ENCODE results near the gene GSTA4.
"Not testable (repeated sequence)": the region's sequence is repeated elsewhere in the genome, so short reads cannot be mapped to it uniquely, and the experiment has no call there.

Gene GSTA4

DNA sequence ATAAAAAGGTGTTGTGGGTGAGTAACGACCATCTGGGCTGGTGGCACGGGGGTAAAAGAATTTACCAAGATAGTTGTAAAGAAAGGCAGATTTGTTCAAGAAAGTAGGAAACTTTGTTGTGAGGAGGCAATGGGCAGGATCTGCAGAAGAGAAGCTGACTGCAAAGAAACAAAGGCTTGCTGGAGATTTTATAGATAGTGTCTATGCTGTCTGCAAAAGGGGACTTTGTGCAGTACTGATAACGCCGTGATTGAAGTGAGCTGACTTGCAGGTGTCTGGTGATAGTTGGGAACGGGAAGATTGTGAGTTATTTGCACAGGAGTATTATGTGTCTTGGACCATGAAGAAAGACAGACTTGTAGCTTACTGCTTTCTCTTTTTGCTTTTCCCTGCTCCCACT lies 48.8 kb downstream of the GSTA4 start:
- ATAC-seq (ENCODE audit: low read depth) (no peak), DNase-seq (ENCODE audit: low spot score in 2 of 2) (no peak)
- Mint-ChIP-seq H3K36me3 (peaks cover 1% of the 10 kb centered on the region), H3K9me3 (no peaks in the 10 kb centered on the region), H3K27me3 (peaks cover 17% of the 10 kb centered on the region), H3K4me3 (no peak overlapping the region), H3K27ac (no peak overlapping the region), H3K4me1 (no peaks in the 10 kb centered on the region)

DNA sequence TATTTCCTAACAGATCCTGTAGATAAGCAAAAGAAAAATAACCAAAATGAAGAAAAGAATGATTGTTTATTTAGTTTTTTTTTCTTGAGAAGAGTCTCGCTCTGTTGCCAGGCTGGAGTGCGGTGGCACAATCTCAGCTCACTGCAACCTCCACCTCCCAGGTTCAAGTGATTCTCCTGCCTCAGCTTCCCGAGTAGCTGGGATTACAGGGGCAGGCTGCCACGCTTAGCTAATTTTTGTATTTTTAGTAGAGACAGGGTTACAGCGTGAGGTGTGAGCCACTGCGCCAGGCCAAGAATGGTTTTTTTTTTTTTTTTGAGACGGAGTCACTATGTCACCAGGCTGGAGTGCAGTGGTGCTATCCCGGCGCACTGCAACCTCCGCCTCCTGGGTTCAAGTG lies 52.3 kb downstream of the GSTA4 start:
- not testable (repeated sequence) for ATAC-seq (ENCODE audit: low read depth); H3K36me3 Mint-ChIP-seq
- H3K27me3 Mint-ChIP-seq, result peaks cover 18% of the 10 kb centered on the region

GRCh38 chr6:52942221-52942620 lies 52.9 kb downstream of the GSTA4 start:
- Mint-ChIP-seq H3K4me1 (no peaks in the 10 kb centered on the region), H3K27ac (no peak overlapping the region)
- DNase-seq (ENCODE audit: low spot score in 2 of 2), result no peak

More for the DNA sequence above, 52.3 kb downstream of the GSTA4 start:
- not testable (repeated sequence) for H3K27ac Mint-ChIP-seq; H3K4me1 Mint-ChIP-seq; H3K9me3 Mint-ChIP-seq; DNase-seq (ENCODE audit: low spot score in 2 of 2); H3K4me3 Mint-ChIP-seq

GRCh38 chr6:52937908-52938307 lies 57.2 kb downstream of the GSTA4 start:
- no peak for DNase-seq (ENCODE audit: low spot score in 2 of 2)

More at GRCh38 chr6:52942221-52942620, 52.9 kb downstream of the GSTA4 start:
- Mint-ChIP-seq H3K4me3 (no peak overlapping the region), H3K36me3 (peaks cover 1% of the 10 kb centered on the region), H3K9me3 (no peaks in the 10 kb centered on the region), H3K27me3 (peaks cover 15% of the 10 kb centered on the region)
- no peak for ATAC-seq (ENCODE audit: low read depth)

GRCh38 chr6:52933778-52934177 lies 61.3 kb downstream of the GSTA4 start:
- H3K4me1 Mint-ChIP-seq, result peaks cover 2% of the 10 kb centered on the region
- no peak overlapping the region for H3K27ac Mint-ChIP-seq
- no peak for ATAC-seq (ENCODE audit: low read depth)
- H3K9me3 Mint-ChIP-seq, result peaks cover 1% of the 10 kb centered on the region
- no peak overlapping the region for H3K4me3 Mint-ChIP-seq
- H3K27me3 Mint-ChIP-seq, result peaks cover 6% of the 10 kb centered on the region
- no peak for DNase-seq (ENCODE audit: low spot score in 2 of 2)
- no peaks in the 10 kb centered on the region for H3K36me3 Mint-ChIP-seq

More at GRCh38 chr6:52937908-52938307, 57.2 kb downstream of the GSTA4 start:
- Mint-ChIP-seq H3K36me3 (no peaks in the 10 kb centered on the region), H3K4me3 (no peak overlapping the region), H3K27me3 (peaks cover 10% of the 10 kb centered on the region), H3K9me3 (no peaks in the 10 kb centered on the region), H3K27ac (no peak overlapping the region), H3K4me1 (peaks cover 2% of the 10 kb centered on the region)
- ATAC-seq (ENCODE audit: low read depth), result no peak

GRCh38 chr6:52931351-52931750 lies 63.7 kb downstream of the GSTA4 start:
- DNase-seq (ENCODE audit: low spot score in 2 of 2) (no peak), ATAC-seq (ENCODE audit: low read depth) (no peak)
- Mint-ChIP-seq H3K36me3 (no peaks in the 10 kb centered on the region), H3K27me3 (peaks cover 7% of the 10 kb centered on the region), H3K27ac (no peak overlapping the region), H3K4me1 (no peaks in the 10 kb centered on the region), H3K4me3 (no peak overlapping the region), H3K9me3 (peaks cover 1% of the 10 kb centered on the region)

DNA sequence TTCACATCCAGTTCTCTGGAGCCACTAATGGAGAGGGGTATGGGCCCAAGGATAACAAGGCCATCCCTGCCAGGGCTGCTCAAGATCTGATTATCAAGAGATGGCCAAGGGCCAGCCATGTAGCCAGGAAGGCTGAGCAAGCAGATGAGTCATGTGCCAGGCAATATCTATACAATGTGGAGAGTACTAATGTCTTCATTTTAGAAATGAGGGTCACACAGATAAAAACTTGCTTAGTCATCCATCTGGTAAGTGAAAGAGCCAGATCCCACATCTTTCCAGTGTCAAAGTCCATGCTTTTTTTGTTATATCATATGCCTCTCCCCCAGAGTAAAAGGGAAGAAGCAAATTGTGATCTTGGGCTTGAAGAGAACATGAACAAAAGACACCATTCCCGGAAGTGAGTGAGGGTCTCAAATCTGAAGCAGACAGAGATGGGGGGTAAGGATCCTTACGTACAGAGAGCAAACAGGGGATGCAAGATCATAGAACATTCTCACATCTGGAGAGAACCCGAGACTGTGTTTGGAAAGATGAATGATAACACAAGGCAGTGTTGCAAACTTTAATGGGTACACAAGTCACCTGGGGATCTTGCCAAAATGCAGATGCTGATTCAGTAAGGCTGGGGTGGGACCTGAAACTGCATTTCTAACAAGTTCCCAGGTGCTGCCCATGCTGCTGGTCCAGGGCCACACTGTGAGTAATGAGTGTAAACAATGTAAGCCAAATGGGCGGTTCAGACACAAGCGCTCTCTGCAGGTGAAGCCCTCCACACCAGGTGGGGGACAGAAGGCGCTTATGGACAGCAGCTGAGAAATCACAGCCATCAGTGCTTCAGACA lies 65.5 kb downstream of the GSTA4 start:
- Mint-ChIP-seq H3K27me3 (peaks cover 3% of the 10 kb centered on the region), H3K36me3 (no peaks in the 10 kb centered on the region), H3K4me1 (no peaks in the 10 kb centered on the region), H3K27ac (no peak overlapping the region), H3K9me3 (peaks cover 1% of the 10 kb centered on the region), H3K4me3 (no peak overlapping the region)
- DNase-seq (ENCODE audit: low spot score in 2 of 2), result no peak
- ATAC-seq (ENCODE audit: low read depth), result no peak
